ENCODE results near the gene SURF2.

- TF ChIP-seq CTCF (IDR thresholded peaks at IDR 0.05): no peak
- TF ChIP-seq POLR2A (IDR thresholded peaks at IDR 0.05): no peak
- no peak for TF ChIP-seq POLR2AphosphoS5 (IDR thresholded peaks at IDR 0.05)
Observed at GRCh38 chr9:133344979-133345378, 11.4 kb upstream of the SURF2 start.

All from sigmoid colon (tissue), 4 donors.